IMR-90 (cell line): ENCODE results near the gene CBX5. TPM values are rescaled to one million over a fixed set of nuclear protein-coding genes. Genes with fewer than 3 reads are reported as not detected.

ENCODE experiments used
- ATAC-seq: fragments of 200-7000 bp; cut with Tn5 transposase; 2 replicates; pipeline ENCODE4 v1.9.1; 2020; ENCODE audit warnings: low read depth, mild to moderate bottlenecking, moderate library complexity
- BruUV-seq: library from RNA; stranded (reverse); fragments of 400-500 nt; replicated peaks from 2 replicates; lab custom pipeline; 2021; lab: Mats Ljungman, UMichigan
- CTCF ChIA-PET: fragments of 300-600 bp; formaldehyde crosslinking; extraction: SDS; loops from one replicate; lab custom pipeline; 2021; ENCODE audit warnings: antibody characterized with exemption; lab: Yijun Ruan, JAX
- POLR2A ChIA-PET: fragments of 300-600 bp; sonication (Branson Sonifier 250); formaldehyde crosslinking; loops from one replicate; lab custom pipeline; 2022; ENCODE audit warnings: antibody characterized with exemption; ENCODE audit not compliant: unreplicated experiment; lab: Charles Lee
- DNase-seq: peaks from one replicate; pipeline ENCODE4 v3.0.0; 2013
- H2AFZ ChIP-seq: replicated peaks from 2 replicates; pipeline ENCODE3; 2013; ENCODE audit warnings: low read length, mild to moderate bottlenecking; ENCODE audit not compliant: poor library complexity
- H2AK5ac ChIP-seq: 2 replicates; pipeline ENCODE4 v1.6.1; 2013; ENCODE audit warnings: low read depth, low read length, inconsistent platforms
- H2AK9ac ChIP-seq: replicated peaks from 2 replicates; pipeline ENCODE3; 2013; ENCODE audit warnings: mild to moderate bottlenecking, low read depth, low read length, moderate library complexity; ENCODE audit not compliant: poor library complexity
- H2BK120ac ChIP-seq: 2 replicates; pipeline ENCODE4 v1.6.1; 2013; ENCODE audit warnings: low read depth, low read length, inconsistent platforms
- H2BK15ac ChIP-seq: 3 replicates; pipeline ENCODE4 v1.6.1; 2013; ENCODE audit warnings: low read depth, low read length, inconsistent platforms
- H2BK20ac ChIP-seq: 2 replicates; pipeline ENCODE4 v1.6.1; 2013; ENCODE audit warnings: low read depth, mild to moderate bottlenecking, inconsistent platforms, low read length, moderate library complexity
- H2BK5ac ChIP-seq: 2 replicates; pipeline ENCODE4 v1.6.1; 2013; ENCODE audit warnings: mild to moderate bottlenecking, low read depth, low read length, inconsistent platforms; ENCODE audit not compliant: poor library complexity, severe bottlenecking
- H3K14ac ChIP-seq: replicated peaks from 2 replicates; pipeline ENCODE4 v1.6.1; 2013; ENCODE audit warnings: low read depth, low read length, inconsistent platforms
- H3K18ac ChIP-seq: 2 replicates; pipeline ENCODE4 v1.6.1; 2013; ENCODE audit warnings: low read depth, low read length, control low read depth
- H3K23ac ChIP-seq: 2 replicates; pipeline ENCODE4 v1.6.1; 2013; ENCODE audit warnings: low read depth, low read length, inconsistent platforms
- H3K27ac ChIP-seq: 2 replicates; pipeline ENCODE4 v1.5.1; 2013; ENCODE audit warnings: mild to moderate bottlenecking, control low read depth, low read length; ENCODE audit not compliant: insufficient read depth
- H3K27me3 ChIP-seq: 2 replicates; pipeline ENCODE4 v1.6.1; 2013; ENCODE audit warnings: low read length; ENCODE audit not compliant: control insufficient read depth, insufficient read depth
- H3K36me3 ChIP-seq: 2 replicates; pipeline ENCODE4 v1.6.1; 2013; ENCODE audit warnings: low read length, mixed read lengths; ENCODE audit not compliant: control insufficient read depth, insufficient read depth
- H3K4ac ChIP-seq: 2 replicates; pipeline ENCODE4 v1.6.1; 2013; ENCODE audit warnings: low read depth, low read length, inconsistent platforms
- H3K4me1 ChIP-seq: 2 replicates; pipeline ENCODE4 v1.6.1; 2013; ENCODE audit warnings: low read length, mixed read lengths; ENCODE audit not compliant: control insufficient read depth, insufficient read depth
- H3K4me2 ChIP-seq: 2 replicates; pipeline ENCODE4 v1.6.1; 2013; ENCODE audit warnings: low read depth, mild to moderate bottlenecking, control low read depth, low read length, moderate library complexity
- H3K4me3 ChIP-seq: 2 replicates; pipeline ENCODE4 v1.5.1; 2013; ENCODE audit warnings: low read depth, mild to moderate bottlenecking, control low read depth, low read length, moderate library complexity; ENCODE audit not compliant: insufficient read depth
- H3K56ac ChIP-seq: 2 replicates; pipeline ENCODE4 v1.6.1; 2013; ENCODE audit warnings: low read length, inconsistent platforms; ENCODE audit not compliant: insufficient read depth; ENCODE audit errors: extremely low read depth
- H3K79me1 ChIP-seq, 2 experiments: 2 replicates each; pipeline ENCODE4 v1.6.1; 2013; ENCODE audit warnings: low read length in 2 of 2, inconsistent platforms in 1 of 2, low read depth in 1 of 2
- H3K9ac ChIP-seq: 2 replicates; pipeline ENCODE4 v1.6.1; 2013; ENCODE audit warnings: low read depth, low read length, control low read depth
- H3K9me1 ChIP-seq: 2 replicates; pipeline ENCODE4 v1.6.1; 2013; ENCODE audit warnings: low read length, inconsistent platforms; ENCODE audit not compliant: insufficient read depth
- H3K9me3 ChIP-seq: 2 replicates; pipeline ENCODE4 v1.6.1; 2013; ENCODE audit warnings: low read length; ENCODE audit not compliant: control insufficient read depth, insufficient read depth
- H4K20me1 ChIP-seq: 2 replicates; pipeline ENCODE4 v1.6.1; 2013; ENCODE audit warnings: low read length, inconsistent platforms; ENCODE audit not compliant: insufficient read depth
- H4K5ac ChIP-seq: 2 replicates; pipeline ENCODE4 v1.6.1; 2013; ENCODE audit warnings: mild to moderate bottlenecking, low read depth, low read length, control low read depth
- H4K8ac ChIP-seq, 2 experiments: 2 replicates each; pipeline ENCODE4 v1.6.1; 2013; ENCODE audit warnings: low read depth in 2 of 2, low read length in 2 of 2, control low read depth in 1 of 2, inconsistent platforms in 1 of 2
- H4K91ac ChIP-seq: 2 replicates; pipeline ENCODE4 v1.6.1; 2013; ENCODE audit warnings: low read depth, low read length, inconsistent platforms; ENCODE audit not compliant: insufficient read depth
- BHLHE40 ChIP-seq: fragments of 150-350 bp; IDR thresholded peaks from 2 replicates; pipeline ENCODE4 v1.6.1; 2016; ENCODE audit warnings: mild to moderate bottlenecking, low read depth, low read length
- CEBPB ChIP-seq: IDR thresholded peaks from 2 replicates; pipeline ENCODE4 v1.6.1; 2012; ENCODE audit warnings: low read depth, low read length, improper control_type of control experiment
- CHD1 ChIP-seq: IDR thresholded peaks from 2 replicates; pipeline ENCODE4 v1.6.1; 2012; ENCODE audit warnings: low read depth, low read length, improper control_type of control experiment
- CTCF ChIP-seq: conservative IDR thresholded peaks from 2 replicates; pipeline ENCODE4 v1.5.1; 2012; ENCODE audit warnings: mild to moderate bottlenecking, low read depth, low read length, improper control_type of control experiment
- ELK1 ChIP-seq: fragments of 150-350 bp; IDR thresholded peaks from 2 replicates; pipeline ENCODE4 v1.6.1; 2016; ENCODE audit warnings: low read depth, mild to moderate bottlenecking, low read length, moderate library complexity, borderline replicate concordance
- FOS ChIP-seq: fragments of 150-350 bp; IDR thresholded peaks from 2 replicates; pipeline ENCODE4 v1.6.1; 2016; ENCODE audit warnings: low read depth, low read length
- MAFK ChIP-seq: IDR thresholded peaks from 2 replicates; pipeline ENCODE4 v1.6.1; 2012; ENCODE audit warnings: low read depth, low read length, improper control_type of control experiment
- MAZ ChIP-seq: IDR thresholded peaks from 2 replicates; pipeline ENCODE4 v1.6.1; 2012; ENCODE audit warnings: low read depth, mild to moderate bottlenecking, low read length, improper control_type of control experiment, moderate library complexity, borderline replicate concordance
- MXI1 ChIP-seq: IDR thresholded peaks from 2 replicates; pipeline ENCODE4 v1.6.1; 2012; ENCODE audit warnings: low read depth, mild to moderate bottlenecking, low read length, moderate library complexity, borderline replicate concordance
- NFE2L2 ChIP-seq: fragments of 150-350 bp; IDR thresholded peaks from 2 replicates; pipeline ENCODE4 v1.6.1; 2016; ENCODE audit warnings: low read depth, mild to moderate bottlenecking, low read length
- POLR2A ChIP-seq: IDR thresholded peaks from 2 replicates; pipeline ENCODE4 v1.6.1; 2012; ENCODE audit warnings: mild to moderate bottlenecking, low read depth, low read length
- RAD21 ChIP-seq: IDR thresholded peaks from 2 replicates; pipeline ENCODE4 v1.6.1; 2012; ENCODE audit warnings: low read length, improper control_type of control experiment
- RCOR1 ChIP-seq: IDR thresholded peaks from 2 replicates; pipeline ENCODE4 v1.6.1; 2012; ENCODE audit warnings: mild to moderate bottlenecking, low read length, improper control_type of control experiment; ENCODE audit not compliant: insufficient replicate concordance
- RFX5 ChIP-seq: IDR thresholded peaks from 2 replicates; pipeline ENCODE4 v1.8.0; 2012; ENCODE audit warnings: low read depth, mild to moderate bottlenecking, low read length, moderate library complexity
- SMC3 ChIP-seq: fragments of 150-350 bp; IDR thresholded peaks from 2 replicates; pipeline ENCODE4 v1.6.1; 2016; ENCODE audit warnings: low read depth, mild to moderate bottlenecking, antibody characterized with exemption, low read length, moderate library complexity
- USF2 ChIP-seq: fragments of 150-350 bp; IDR thresholded peaks from 2 replicates; pipeline ENCODE4 v1.6.1; 2017; ENCODE audit warnings: mild to moderate bottlenecking, antibody characterized with exemption, low read length, low read depth
- WGBS, 2 experiments: methylation state at CpG; one replicate each; pipeline versions ENCODE4 v1.1.5 to v1.1.7; 2013; ENCODE audit warnings: missing lambda C conversion rate in 2 of 2; ENCODE audit not compliant: insufficient read length in 1 of 2; ENCODE audit errors: extremely low coverage in 2 of 2; 5-methylcytosine and 5-hydroxymethylcytosine counted together
- dilution Hi-C: fragments of 300-500 bp; cut with HindIII; formaldehyde crosslinking; loops from one replicate; pipeline ENCODE4 v1.14.3; 2018; ENCODE audit warnings: low sequenced_read_pairs; ENCODE audit not compliant: unreplicated experiment
- in situ Hi-C: fragments of 300-500 bp; cut with MboI; formaldehyde crosslinking; loops from 3 replicates; pipeline ENCODE4 v1.14.3; 2019; ENCODE audit warnings: low sequenced_read_pairs, inconsistent platforms, mixed read lengths
- intact Hi-C: fragments of 100-400 bp; cut with micrococcal nuclease; formaldehyde crosslinking; loops from 2 replicates; pipeline ENCODE4 v1.10.0; 2022
- polyA plus RNA-seq, 3 experiments: library from polyadenylated mRNA; depleted of rRNA; stranded (reverse); fragments of >200 nt; gene quantifications; 2 replicates each; pipeline ENCODE4 v1.2.3, GENCODE V29; 2012; ENCODE audit warnings: low replicate concordance in 1 of 3
- total RNA-seq: library from RNA; depleted of rRNA; stranded (reverse); fragments of >200 nt; gene quantifications from 2 replicates; pipeline ENCODE4 v1.2.3, GENCODE V29; 2012

Gene CBX5
- total and polyA plus RNA-seq, 2 of the 4 experiments (the other 2 are of a cell fraction) = 18.0 to 40.9 TPM

GRCh38 chr12:54276368-54276767 lies 3.6 kb downstream of the CBX5 start:
- WGBS, 2 experiments = no CpG with 5 or more reads among the region's 3 CpGs
- H4K20me1 ChIP-seq = peaks cover 17% of the 10 kb centered on the region
- TF ChIP-seq POLR2A (no peak), ELK1 (no peak), USF2 (no peak), RCOR1 (no peak), BHLHE40 (no peak), MAFK (no peak), RFX5 (no peak), MXI1 (no peak), SMC3 (no peak), FOS (no peak), MAZ (no peak), CHD1 (no peak), CTCF (no peak), RAD21 (no peak), CEBPB (no peak), NFE2L2 (no peak)
- no peak overlapping the region for H3K23ac ChIP-seq
- intact Hi-C loops = no loop called here
- H2AFZ ChIP-seq = no peak overlapping the region
- H2AK9ac ChIP-seq = no peak overlapping the region
- H3K4ac ChIP-seq = no peak overlapping the region
- no TSS peak for BruUV-seq
- no peak for ATAC-seq
- no peak for DNase-seq
- H2BK20ac ChIP-seq = no peak overlapping the region
- H4K91ac ChIP-seq = no peak overlapping the region
- H3K56ac ChIP-seq = no peak overlapping the region
- no peaks in the 10 kb centered on the region for H3K9me1 ChIP-seq
- H2AK5ac ChIP-seq = no peak overlapping the region
- no peak overlapping the region for H2BK5ac ChIP-seq
- H4K8ac ChIP-seq = no peak overlapping the region
- no peak overlapping the region for H4K5ac ChIP-seq
- peaks cover 2% of the 10 kb centered on the region; the same call in 1 of the 2 replicates for H3K36me3 ChIP-seq
- dilution Hi-C loops = no loop called here
- H3K14ac ChIP-seq = no peak overlapping the region
- no peak overlapping the region for H3K27ac ChIP-seq
- H3K9ac ChIP-seq = no peak overlapping the region
- CTCF ChIA-PET = no interaction called here
- in situ Hi-C loops = loop anchor here (5.0 kb wide), 1 partner anchor 49 kb away; no protein-coding TSS in a partner anchor
- H2BK120ac ChIP-seq = no peak overlapping the region
- H3K4me2 ChIP-seq = no peak overlapping the region
- no peaks in the 10 kb centered on the region for H3K27me3 ChIP-seq
- POLR2A ChIA-PET = no interaction called here
- H2BK15ac ChIP-seq = no peak overlapping the region
- no peak overlapping the region for H3K4me3 ChIP-seq
- H3K4me1 ChIP-seq = peaks cover 3% of the 10 kb centered on the region
- peaks cover 9 to 34% of the 10 kb centered on the region in 2 experiments for H3K79me1 ChIP-seq
- no peaks in the 10 kb centered on the region for H3K9me3 ChIP-seq
- no peak overlapping the region for H3K18ac ChIP-seq
